HepG2 (cell line): ENCODE data around the gene XAF1. TPM values are rescaled to one million over a fixed set of nuclear protein-coding genes. Genes with fewer than 3 reads are reported as not detected.
A peak's percentile ranks its signal among the peaks of the same experiment; 100 is the strongest.

Source experiments
- AGO2 ChIP-seq: fragments of 200-400 bp; formaldehyde crosslinking; optimal IDR thresholded peaks from 2 replicates; pipeline ENCODE3; 2017; ENCODE audit warnings: mild to moderate bottlenecking, low read depth, low read length, moderate library complexity
- HNRNPL ChIP-seq: fragments of 200-400 bp; formaldehyde crosslinking; IDR thresholded peaks from 2 replicates; pipeline ENCODE4 v1.6.1; 2017; ENCODE audit warnings: mild to moderate bottlenecking, low read depth, low read length
- KDM4B ChIP-seq: sonication (generic); formaldehyde crosslinking; IDR thresholded peaks from 2 replicates; pipeline ENCODE4 v1.4.0; 2020; ENCODE audit warnings: missing genetic modification reagents
- NCOR1 ChIP-seq: fragments of 200-600 bp; sonication (generic); IDR thresholded peaks from 2 replicates; pipeline ENCODE4 v1.7.0; 2017; ENCODE audit warnings: antibody characterized with exemption, low read length, borderline replicate concordance
- NFIB ChIP-seq: sonication (generic); formaldehyde crosslinking; IDR thresholded peaks from 2 replicates; pipeline ENCODE4 v1.9.0; 2021; ENCODE audit warnings: missing genetic modification reagents, mild to moderate bottlenecking, borderline replicate concordance
- PAX8 ChIP-seq: sonication (generic); formaldehyde crosslinking; IDR thresholded peaks from 2 replicates; pipeline ENCODE4 v1.8.0; 2022; ENCODE audit warnings: mild to moderate bottlenecking, missing genetic modification reagents, borderline replicate concordance
- PRDM15 ChIP-seq: sonication (generic); formaldehyde crosslinking; IDR thresholded peaks from 2 replicates; pipeline ENCODE4 v1.4.0; 2020; ENCODE audit warnings: missing genetic modification reagents
- PRDM4 ChIP-seq: sonication (generic); formaldehyde crosslinking; IDR thresholded peaks from 2 replicates; pipeline ENCODE4 v1.9.0; 2021; ENCODE audit warnings: missing genetic modification reagents, borderline replicate concordance
- RAD51 ChIP-seq: fragments of 450-650 bp; IDR thresholded peaks from 2 replicates; pipeline ENCODE4 v1.6.1; 2016; ENCODE audit warnings: borderline replicate concordance
- RFX3 ChIP-seq: IDR thresholded peaks from 2 replicates; pipeline ENCODE4 v1.6.1; 2016; ENCODE audit warnings: missing biosample characterization, missing genetic modification reagents
- TCF12 ChIP-seq, 2 experiments: fragments of 450-650 bp in 1 of 2; sonication (generic) in 1 of 2; formaldehyde crosslinking in 1 of 2; IDR thresholded peaks; 2 replicates each; pipeline versions ENCODE4 v1.6.1 to v1.8.0; 2017 to 2022; ENCODE audit warnings: antibody characterized with exemption in 1 of 2, mild to moderate bottlenecking in 1 of 2, missing genetic modification reagents in 1 of 2, moderate library complexity in 1 of 2
- ZNF230 ChIP-seq: sonication (generic); formaldehyde crosslinking; IDR thresholded peaks from 2 replicates; pipeline ENCODE4 v1.4.0; 2020; ENCODE audit warnings: mild to moderate bottlenecking, missing genetic modification reagents
- ZNF256 ChIP-seq: sonication (generic); formaldehyde crosslinking; conservative IDR thresholded peaks from 2 replicates; pipeline ENCODE4 v1.4.0; 2020; ENCODE audit warnings: missing genetic modification reagents
- ZNF501 ChIP-seq: sonication (generic); formaldehyde crosslinking; IDR thresholded peaks from 2 replicates; pipeline ENCODE4 v1.5.1; 2020; ENCODE audit warnings: mild to moderate bottlenecking, moderate library complexity, missing genetic modification reagents
- ZNF607 ChIP-seq: sonication (generic); formaldehyde crosslinking; IDR thresholded peaks from 2 replicates; pipeline ENCODE4 v1.5.1; 2020; ENCODE audit warnings: missing genetic modification reagents, mild to moderate bottlenecking, borderline replicate concordance
- ZNF7 ChIP-seq: IDR thresholded peaks from 2 replicates; pipeline ENCODE4 v1.6.1; 2016; ENCODE audit warnings: missing biosample characterization, missing genetic modification reagents
- polyA plus RNA-seq, 8 experiments: library from polyadenylated mRNA; depleted of rRNA in 3 of 8; stranded (reverse) in 7 of 8; unstranded in 1 of 8; fragments of >200 nt; fragmentation: Illumina TruSeq in 4 of 8; extraction: Trizol in 4 of 8; gene quantifications; 2 replicates each; pipeline versions ENCODE4 v1.2.1 to v1.2.3, GENCODE V29; 2011 to 2016; ENCODE audit warnings: low read depth in 4 of 8, missing spikeins in 1 of 8, mixed read lengths in 1 of 8; ENCODE audit not compliant: insufficient read depth in 1 of 8
- total RNA-seq, 5 experiments: library from RNA; depleted of rRNA; stranded (reverse); fragments of >200 nt; fragmentation: Illumina TruSeq; extraction: Trizol; gene quantifications; 2 replicates each; pipeline ENCODE4 v1.2.3, GENCODE V29; 2016; ENCODE audit warnings: low read depth in 1 of 5
- TF ChIP-seq, protein P1 (sequence below): sonication (generic); formaldehyde crosslinking; IDR thresholded peaks from 2 replicates; pipeline ENCODE4 v1.5.0; 2020; ENCODE audit warnings: mild to moderate bottlenecking, missing genetic modification reagents
- TF ChIP-seq, protein P2 (sequence below): sonication (generic); formaldehyde crosslinking; IDR thresholded peaks from 2 replicates; pipeline ENCODE4 v1.4.0; 2020; ENCODE audit warnings: missing genetic modification reagents

XAF1 gene
- total and polyA plus RNA-seq, 2 of the 13 experiments (the other 11 are each of a cell fraction or from before 2014, with no cell fraction given) = 1.2 to 2.4 TPM

DNA sequence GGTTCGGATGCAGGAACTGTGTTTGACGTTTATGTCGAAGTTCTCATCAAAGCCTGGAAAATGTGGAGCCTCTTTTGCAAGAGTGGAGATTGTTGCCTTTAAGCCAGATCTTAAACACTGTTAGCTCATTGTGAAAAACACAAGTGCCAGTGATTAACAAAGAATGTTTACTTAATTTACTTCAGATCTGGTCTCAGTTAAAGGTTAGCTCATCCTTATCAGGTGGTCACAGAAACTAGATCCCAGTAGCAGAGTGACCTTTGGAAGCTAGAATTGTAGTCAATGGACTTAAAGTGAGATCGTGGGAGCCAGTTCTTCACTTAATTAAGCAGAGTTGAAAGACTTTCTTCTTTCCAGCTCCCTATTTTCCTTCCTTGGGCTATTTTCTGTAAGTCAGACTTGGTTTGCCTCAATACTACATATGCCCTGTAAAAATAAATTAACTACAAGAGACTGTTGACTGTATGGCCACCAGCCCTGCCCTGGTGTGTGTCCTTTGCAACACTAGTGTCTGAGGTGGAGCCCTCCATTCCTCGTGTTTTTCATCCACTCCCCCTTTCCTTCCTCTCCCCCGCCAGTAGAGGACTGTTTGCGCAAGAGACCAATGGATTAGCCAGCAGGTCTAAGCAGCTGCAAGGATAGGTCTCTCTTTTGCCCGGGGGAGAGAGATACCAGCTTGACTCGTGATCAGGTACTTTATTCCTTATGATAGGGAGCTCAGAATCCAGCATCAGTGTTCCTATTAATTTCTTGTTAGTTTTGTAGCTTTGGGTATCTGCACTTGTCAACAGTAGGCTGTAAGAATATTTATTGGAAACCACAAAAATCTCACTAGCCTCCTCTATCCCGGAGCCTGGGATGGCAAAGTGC is 40.4 kb downstream of the XAF1 start (continued):
- TF ChIP-seq, protein P1, sequence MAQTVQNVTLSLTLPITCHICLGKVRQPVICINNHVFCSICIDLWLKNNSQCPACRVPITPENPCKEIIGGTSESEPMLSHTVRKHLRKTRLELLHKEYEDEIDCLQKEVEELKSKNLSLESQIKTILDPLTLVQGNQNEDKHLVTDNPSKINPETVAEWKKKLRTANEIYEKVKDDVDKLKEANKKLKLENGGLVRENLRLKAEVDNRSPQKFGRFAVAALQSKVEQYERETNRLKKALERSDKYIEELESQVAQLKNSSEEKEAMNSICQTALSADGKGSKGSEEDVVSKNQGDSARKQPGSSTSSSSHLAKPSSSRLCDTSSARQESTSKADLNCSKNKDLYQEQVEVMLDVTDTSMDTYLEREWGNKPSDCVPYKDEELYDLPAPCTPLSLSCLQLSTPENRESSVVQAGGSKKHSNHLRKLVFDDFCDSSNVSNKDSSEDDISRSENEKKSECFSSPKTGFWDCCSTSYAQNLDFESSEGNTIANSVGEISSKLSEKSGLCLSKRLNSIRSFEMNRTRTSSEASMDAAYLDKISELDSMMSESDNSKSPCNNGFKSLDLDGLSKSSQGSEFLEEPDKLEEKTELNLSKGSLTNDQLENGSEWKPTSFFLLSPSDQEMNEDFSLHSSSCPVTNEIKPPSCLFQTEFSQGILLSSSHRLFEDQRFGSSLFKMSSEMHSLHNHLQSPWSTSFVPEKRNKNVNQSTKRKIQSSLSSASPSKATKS (CRISPR knock-in tag) = no peak
- no peak for TF ChIP-seq NFIB (CRISPR knock-in tag)
- TF ChIP-seq, protein P2, sequence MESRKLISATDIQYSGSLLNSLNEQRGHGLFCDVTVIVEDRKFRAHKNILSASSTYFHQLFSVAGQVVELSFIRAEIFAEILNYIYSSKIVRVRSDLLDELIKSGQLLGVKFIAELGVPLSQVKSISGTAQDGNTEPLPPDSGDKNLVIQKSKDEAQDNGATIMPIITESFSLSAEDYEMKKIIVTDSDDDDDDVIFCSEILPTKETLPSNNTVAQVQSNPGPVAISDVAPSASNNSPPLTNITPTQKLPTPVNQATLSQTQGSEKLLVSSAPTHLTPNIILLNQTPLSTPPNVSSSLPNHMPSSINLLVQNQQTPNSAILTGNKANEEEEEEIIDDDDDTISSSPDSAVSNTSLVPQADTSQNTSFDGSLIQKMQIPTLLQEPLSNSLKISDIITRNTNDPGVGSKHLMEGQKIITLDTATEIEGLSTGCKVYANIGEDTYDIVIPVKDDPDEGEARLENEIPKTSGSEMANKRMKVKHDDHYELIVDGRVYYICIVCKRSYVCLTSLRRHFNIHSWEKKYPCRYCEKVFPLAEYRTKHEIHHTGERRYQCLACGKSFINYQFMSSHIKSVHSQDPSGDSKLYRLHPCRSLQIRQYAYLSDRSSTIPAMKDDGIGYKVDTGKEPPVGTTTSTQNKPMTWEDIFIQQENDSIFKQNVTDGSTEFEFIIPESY (CRISPR knock-in tag) = no peak
- no peak for TF ChIP-seq ZNF230 (CRISPR knock-in tag)
- no peak for TF ChIP-seq PRDM4 (CRISPR knock-in tag)
- TF ChIP-seq PRDM15 (CRISPR knock-in tag) = peak; percentile 90
- TF ChIP-seq KDM4B (CRISPR knock-in tag) = no peak
- no peak for TF ChIP-seq TCF12 (IDR thresholded peaks at IDR 0.05)
- TF ChIP-seq TCF12 (CRISPR knock-in tag; IDR thresholded peaks at IDR 0.05) = no peak
- TF ChIP-seq ZNF501 (CRISPR knock-in tag) = no peak
- TF ChIP-seq RAD51 = no peak
- TF ChIP-seq NCOR1 = peak; percentile 58; the same call in 1 of the 2 replicates
- no peak for TF ChIP-seq ZNF7 (CRISPR knock-in tag)
- no peak for TF ChIP-seq ZNF256
- TF ChIP-seq ZNF607 = no peak; the same call in 1 of the 2 replicates
- no peak for TF ChIP-seq RFX3 (CRISPR knock-in tag)
- TF ChIP-seq AGO2 = no peak
- no peak for TF ChIP-seq HNRNPL
- no peak; the same call in 1 of the 2 replicates for TF ChIP-seq PAX8 (CRISPR knock-in tag)
